Adrenal gland (tissue), 5 donors: ENCODE measurements around the gene PTRH2.

Experiments
- CTCF ChIP-seq, 6 experiments: fragments of 450-650 bp in 4 of 6; fragments of 200-600 bp in 2 of 6; sonication (generic) in 1 of 6; IDR thresholded peaks; 1 replicate in 5 of 6; 2 replicates in 1 of 6; pipeline versions ENCODE4 v1.5.1 to v1.8.0; 2016 to 2021; ENCODE audit warnings: antibody characterized with exemption in 6 of 6, mild to moderate bottlenecking in 2 of 6, moderate library complexity in 1 of 6
- POLR2A ChIP-seq, 2 donors: fragments of 450-650 bp; IDR thresholded peaks; one replicate each; pipeline ENCODE4 v1.6.1; 2017; ENCODE audit warnings: antibody characterized with exemption in 2 of 2, mild to moderate bottlenecking in 2 of 2, moderate library complexity in 1 of 2
- donor health status: DM: no; HTN: no; CAD: no.

- no peak for TF ChIP-seq POLR2A (IDR thresholded peaks at IDR 0.05)
- TF ChIP-seq CTCF (IDR thresholded peaks at IDR 0.05) = no peak
These were observed 44.8 kb upstream of the PTRH2 start for GRCh38 chr17:59751955-59752413.
